ENCODE results near the gene PRODH. TPM values are rescaled to one million over a fixed set of nuclear protein-coding genes. Genes with fewer than 3 reads are reported as not detected.
"Not testable (repeated sequence)": the region's sequence is repeated elsewhere in the genome, so short reads cannot be mapped to it uniquely, and the experiment has no call there.

The PRODH gene
- total and polyA plus RNA-seq, 12 donors: 1.2 to 23.7 (median 6.4) TPM

GRCh38 chr22:18888115-18888514 is 48.0 kb downstream of the PRODH start:
- DNase-seq: no peak
- WGBS, 2 donors: 89% methylated on average over 1 of the region's 8 CpGs; no CpG with 5 or more reads in 1 of the 2 donors

GRCh38 chr22:18884465-18884864 is 51.6 kb downstream of the PRODH start:
- DNase-seq; H3K27ac ChIP-seq; ATAC-seq; H3K4me3 ChIP-seq; H3K4me1 ChIP-seq; H3K27me3 ChIP-seq; intact Hi-C loops (cut with DNase I); H3K36me3 ChIP-seq; H3K9me3 ChIP-seq: not testable (repeated sequence)
- 39 to 47% methylated on average over 4 of the region's 4 CpGs for WGBS, 2 donors

More at GRCh38 chr22:18888115-18888514, 48.0 kb downstream of the PRODH start:
- Histone ChIP-seq H3K4me3 (no peak overlapping the region), H3K9me3 (no peaks in the 10 kb centered on the region), H3K4me1 (no peaks in the 10 kb centered on the region), H3K27me3 (no peaks in the 10 kb centered on the region), H3K36me3 (no peaks in the 10 kb centered on the region), H3K27ac (no peak overlapping the region)
- TF ChIP-seq CTCF (IDR thresholded peaks at IDR 0.05): no peak
- no peak for ATAC-seq
- intact Hi-C loops (cut with DNase I): no loop called here

GRCh38 chr22:18881260-18881659 is 54.8 kb downstream of the PRODH start:
- H3K27ac ChIP-seq; intact Hi-C loops (cut with DNase I); H3K36me3 ChIP-seq; ATAC-seq; H3K27me3 ChIP-seq; H3K4me3 ChIP-seq; H3K4me1 ChIP-seq; H3K9me3 ChIP-seq; DNase-seq: not testable (repeated sequence)
- 41 to 42% methylated on average over 3 of the region's 3 CpGs for WGBS, 2 donors

Other genes with a start within 250 kb of the PRODH start
- 10 to 100 TPM in 3 of 10 donors, 1 to 10 TPM in 7; 5.6 to 17.5 (median 8.0) TPM for gene DGCR6, start 30.0 kb downstream of the PRODH start, total RNA-seq
- 10 to 100 TPM in 1 of 2 donors, 1 to 10 TPM in 1; 4.4 to 12.2 TPM for gene DGCR6, start 30.0 kb downstream of the PRODH start, polyA plus RNA-seq
- 10 to 100 TPM; 27.0 to 58.0 (median 42.2) TPM for gene DGCR2, start 186.1 kb upstream of the PRODH start, total RNA-seq
- 10 to 100 TPM; 17.0 to 28.5 TPM for gene DGCR2, start 186.1 kb upstream of the PRODH start, polyA plus RNA-seq
- under 1 TPM in 1 of 10 donors, not detected in 9; 0.19 TPM for gene TSSK2, start 195.0 kb upstream of the PRODH start, total RNA-seq
- under 1 TPM; 0.14 to 0.37 TPM for gene TSSK2, start 195.0 kb upstream of the PRODH start, polyA plus RNA-seq
- 10 to 100 TPM in 3 of 10 donors, 1 to 10 TPM in 7; 7.5 to 11.5 (median 9.2) TPM for gene ESS2, start 208.4 kb upstream of the PRODH start, total RNA-seq
- gene ESS2, start 208.4 kb upstream of the PRODH start, polyA plus RNA-seq: 10 to 100 TPM; 12.4 to 14.3 TPM
- not detected for gene GSC2, start 214.0 kb upstream of the PRODH start, total RNA-seq
- not detected for gene GSC2, start 214.0 kb upstream of the PRODH start, polyA plus RNA-seq
- 10 to 100 TPM; 14.8 to 29.1 (median 19.9) TPM for gene SLC25A1, start 242.4 kb upstream of the PRODH start, total RNA-seq
- 10 to 100 TPM; 23.1 to 31.9 TPM for gene SLC25A1, start 242.4 kb upstream of the PRODH start, polyA plus RNA-seq